HG03103 (cell line): Measurements from ENCODE around the gene TNS1.

ENCODE experiments used
- ATAC-seq: cut with Tn5 transposase; IDR thresholded peaks from one replicate; pipeline ENCODE4 v1.9.1; 2021; ENCODE audit warnings: low read depth; ENCODE audit not compliant: unreplicated experiment

Gene TNS1

DNA sequence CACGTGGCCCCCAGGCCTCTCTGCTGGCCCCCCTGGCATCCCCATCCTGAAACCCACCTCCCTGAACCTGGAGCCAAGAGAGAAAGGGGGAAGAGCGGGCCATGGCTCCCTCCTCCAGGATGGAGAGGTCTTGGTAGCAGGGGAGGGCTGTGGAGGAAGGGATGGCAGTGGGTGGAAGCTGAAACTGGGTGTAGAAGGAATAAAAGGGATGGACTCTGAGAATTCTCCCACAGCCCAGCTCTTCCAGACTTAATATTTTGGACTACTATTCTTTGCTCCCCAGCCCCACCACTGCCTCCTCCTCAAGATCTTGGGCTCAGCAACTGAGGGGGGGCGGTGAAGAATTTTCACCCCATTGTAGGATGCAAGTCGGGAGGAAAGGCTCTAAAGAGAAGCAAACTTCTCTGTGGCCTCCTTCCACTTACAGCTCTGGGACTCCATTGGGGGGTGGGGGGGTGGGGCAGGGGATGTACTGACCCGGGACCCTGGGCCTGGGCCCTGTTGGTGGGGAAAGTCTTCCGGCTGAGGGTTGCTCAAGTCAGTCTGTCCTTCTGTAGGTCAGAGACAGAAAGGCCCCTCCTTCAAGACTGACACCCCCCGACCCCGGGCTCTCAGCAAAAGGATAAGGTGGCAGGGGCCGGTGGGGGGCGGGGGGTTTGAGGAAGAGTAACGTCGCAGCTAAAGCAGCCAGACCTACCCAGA, 501 bp downstream of the TNS1 start:
- ATAC-seq = no peak

DNA sequence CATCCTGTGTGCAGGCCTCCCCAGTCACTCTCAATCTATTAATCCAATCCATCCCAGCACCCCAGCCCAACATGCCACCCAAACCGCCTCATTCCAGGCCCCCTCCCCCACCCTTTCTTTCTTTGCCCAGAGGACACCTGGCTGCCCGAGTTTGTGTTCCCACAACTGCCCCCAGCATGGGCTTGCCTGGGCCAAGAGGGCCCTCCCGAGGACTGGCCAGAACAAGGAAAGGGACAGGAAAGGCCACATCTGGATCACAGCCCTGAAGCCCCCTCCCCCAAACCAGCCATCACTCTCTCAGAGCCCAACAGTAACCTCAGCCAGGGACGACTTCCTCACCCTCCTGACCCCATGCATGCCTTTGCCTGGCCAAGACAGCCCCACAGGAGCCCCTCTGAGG, 1.2 kb downstream of the TNS1 start:
- no peak for ATAC-seq

DNA sequence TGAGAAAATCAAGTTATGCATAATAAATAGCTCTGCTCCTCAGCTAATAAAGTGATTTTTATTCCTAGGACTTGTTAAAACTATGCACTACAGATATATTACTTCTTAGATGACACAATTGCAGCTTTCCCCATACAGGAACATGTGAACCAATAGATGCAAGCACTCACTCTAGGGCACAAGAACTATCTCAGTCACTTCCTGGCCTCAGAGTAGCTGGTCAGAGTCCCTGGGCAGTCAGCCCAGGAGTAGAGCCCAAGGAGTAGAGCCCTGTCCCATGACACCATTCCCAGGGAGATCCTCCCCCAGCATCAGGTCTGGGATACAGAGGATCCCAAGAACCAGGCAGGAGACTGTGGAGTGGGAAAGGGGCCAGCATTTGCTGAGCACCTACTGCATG, 2.7 kb downstream of the TNS1 start:
- ATAC-seq = no peak

DNA sequence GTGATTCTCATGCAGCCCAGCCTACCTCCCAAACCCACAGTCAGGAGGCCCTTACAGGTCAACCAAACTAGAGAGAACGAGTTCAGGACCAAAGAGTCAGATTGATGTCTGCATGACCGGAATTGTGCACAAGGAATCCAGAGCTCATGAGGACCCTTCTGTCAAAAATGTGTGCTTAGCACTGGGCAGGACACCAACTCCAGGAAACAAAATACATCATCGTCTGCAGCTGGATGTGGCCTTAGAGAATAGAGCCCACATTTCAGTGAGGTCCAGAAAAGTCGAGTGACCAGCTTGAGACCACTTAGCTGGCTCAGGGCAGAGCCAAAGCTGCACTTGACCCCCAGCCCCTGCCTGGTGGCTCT, 3.2 kb downstream of the TNS1 start:
- ATAC-seq = no peak

DNA sequence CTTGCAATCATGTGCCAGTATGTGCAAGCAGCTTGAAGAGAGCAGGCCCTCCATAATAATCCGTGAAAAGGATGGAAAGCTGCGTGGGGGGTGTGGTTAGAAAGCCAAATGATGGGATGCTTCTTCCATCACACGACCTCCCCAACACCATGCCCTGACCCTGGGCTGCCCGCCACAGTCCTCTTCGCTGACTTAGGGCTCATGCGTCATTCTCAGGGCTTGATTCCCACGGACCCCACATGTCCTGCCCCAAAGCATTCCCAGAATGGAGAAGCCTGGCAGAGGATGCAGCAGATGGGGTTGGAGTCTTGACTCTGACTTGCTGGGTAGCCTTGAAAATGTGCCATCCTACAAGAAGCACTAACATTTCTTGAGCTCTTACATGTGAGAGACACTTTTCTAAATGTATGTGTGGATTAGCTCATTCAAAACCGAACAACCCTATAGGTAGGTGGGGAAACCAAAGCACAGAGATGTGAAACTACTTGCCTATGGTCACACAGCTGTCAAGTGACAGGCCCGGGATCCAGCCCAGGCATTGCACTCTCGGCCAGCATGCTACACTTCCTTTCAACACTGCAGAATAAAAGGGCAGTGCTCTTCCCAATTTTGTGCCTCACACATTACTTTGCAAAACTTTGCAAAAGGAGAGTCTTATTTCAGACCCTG, 3.7 kb downstream of the TNS1 start:
- no peak for ATAC-seq

DNA sequence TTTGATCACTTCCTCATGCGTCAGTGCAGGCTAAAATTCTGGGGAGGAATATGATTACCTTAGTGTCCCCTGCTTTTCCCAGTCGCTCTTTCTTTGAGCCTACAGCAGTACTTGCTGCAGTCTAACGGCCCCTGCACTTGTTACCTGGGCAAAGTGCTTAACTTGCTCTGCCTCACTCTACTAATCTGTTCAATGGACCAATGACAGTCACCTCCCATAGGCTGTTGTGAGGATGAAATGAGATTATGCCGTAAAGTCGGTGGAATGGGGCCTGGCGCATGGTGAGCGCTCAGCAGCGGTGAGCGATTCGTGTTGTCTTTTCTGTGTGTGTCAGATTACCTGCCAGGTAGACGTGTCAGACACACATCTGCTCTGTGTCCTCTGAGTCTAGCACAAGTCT, 5.3 kb downstream of the TNS1 start:
- ATAC-seq = no peak

DNA sequence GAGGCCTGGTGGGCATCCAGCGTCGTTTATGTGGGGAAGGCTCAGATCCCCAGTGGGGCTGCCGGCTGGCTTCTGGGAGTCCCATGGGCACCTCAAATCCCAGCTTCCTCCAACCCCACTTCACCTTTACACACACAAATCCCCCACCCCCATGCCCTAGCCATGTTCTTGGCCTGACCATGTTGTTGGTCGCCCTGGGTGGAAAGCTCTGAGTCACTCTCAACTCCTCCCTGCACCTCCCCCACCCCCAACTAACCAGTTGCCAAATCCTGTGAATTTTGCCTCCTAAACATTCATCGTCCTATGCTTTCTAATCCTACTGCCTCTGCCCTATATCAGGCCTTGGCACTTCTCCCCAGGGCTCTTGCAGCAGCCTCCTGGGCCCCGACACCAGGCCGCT, 6.4 kb downstream of the TNS1 start:
- ATAC-seq = no peak

DNA sequence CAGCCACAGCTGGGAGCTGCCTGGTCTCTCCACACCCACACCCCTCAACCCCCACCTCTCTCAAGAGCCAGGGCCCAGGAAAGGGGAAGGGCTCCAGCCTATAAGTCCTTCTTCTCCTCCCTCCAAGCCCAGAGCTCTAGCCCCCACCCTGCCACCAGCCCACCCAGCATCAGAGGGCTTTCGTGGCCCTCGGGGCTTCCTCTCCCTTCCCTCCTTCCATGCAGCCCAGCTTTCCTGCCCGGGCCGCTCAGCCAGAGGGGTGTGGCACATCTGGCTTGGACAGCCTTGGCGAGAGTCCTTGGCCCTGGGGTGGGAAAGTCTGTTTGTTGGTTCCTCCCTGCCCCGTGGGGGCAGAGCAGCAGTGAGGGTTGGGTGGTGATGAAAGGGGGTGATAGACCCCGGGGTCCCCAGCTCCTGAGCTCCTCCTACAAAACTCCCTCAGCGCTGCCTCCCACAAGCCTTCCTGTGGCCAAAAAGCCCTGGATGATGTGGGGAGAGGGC, 7.0 kb downstream of the TNS1 start:
- no peak for ATAC-seq

DNA sequence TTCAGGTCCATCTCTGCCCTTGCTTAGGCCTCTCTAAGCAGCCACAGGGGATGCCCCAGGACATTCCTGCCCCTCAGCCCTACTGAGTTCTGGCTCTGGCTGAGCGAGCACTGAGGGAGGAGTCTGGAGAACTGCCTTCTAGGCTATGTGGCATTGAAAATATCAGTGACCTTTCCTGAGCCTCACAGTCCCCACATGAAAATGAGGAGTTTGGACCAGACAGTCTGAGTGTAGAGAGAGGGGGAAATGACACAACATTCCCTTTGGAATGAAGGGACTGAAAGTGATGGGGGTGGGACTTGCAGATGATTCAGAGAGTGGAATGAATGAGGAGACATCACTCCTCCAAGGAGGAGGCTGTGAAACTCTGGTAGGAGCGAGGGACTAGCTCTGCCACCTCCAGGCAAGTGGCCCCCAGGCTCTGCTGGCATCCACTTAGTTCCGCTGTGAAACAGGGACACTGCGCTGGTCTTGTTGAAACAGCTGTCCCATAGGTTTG, 8.0 kb downstream of the TNS1 start:
- no peak for ATAC-seq

DNA sequence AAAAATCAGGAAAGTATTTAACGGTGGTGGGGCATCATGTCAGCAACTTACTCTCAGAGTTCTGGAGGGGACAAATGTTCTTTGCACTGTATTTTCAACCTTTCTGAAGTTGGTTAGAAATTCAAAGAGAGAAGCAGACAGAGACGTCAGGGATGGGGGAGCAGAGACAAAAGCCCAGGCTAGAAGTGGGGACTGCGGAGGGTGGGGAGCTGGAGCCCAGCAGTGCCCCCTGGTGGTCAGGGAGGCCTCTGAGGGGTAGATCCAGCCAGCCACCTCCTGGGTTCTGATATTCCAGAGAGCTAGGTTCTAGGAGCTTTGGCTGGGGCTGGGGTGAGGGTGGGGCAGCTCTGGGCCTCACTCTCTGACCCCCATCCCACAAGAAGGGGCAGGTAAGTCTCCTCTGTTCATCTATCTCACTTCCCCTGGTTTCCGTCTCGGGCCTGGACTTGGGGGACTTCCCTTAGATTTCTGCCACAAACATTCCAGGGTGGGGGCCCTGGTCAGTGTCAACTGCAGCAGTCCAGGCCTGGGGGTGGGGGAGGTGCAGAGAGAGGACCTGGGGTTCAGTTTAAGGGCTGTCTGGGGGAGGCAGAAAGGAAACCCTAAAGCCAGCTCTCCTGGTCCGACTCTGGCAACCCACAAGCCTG, 8.9 kb downstream of the TNS1 start:
- ATAC-seq = no peak

DNA sequence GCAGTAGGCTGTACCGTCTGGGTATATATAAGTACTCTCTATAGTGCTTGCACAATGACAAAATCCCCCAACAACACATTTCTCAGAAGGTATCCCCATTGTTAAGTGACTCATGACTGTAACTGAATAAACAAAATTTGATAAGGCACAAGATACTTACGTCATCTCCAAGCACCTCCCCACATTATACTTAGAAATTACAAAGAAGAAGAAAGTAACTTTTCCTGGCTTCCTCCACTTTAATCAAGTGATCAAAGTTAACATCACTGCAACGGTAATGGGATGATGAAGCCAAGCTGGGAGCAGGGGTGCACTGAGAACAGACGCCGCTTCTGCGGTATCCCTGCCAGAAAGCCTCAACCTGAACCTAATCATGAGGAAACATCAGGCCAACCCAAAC, 9.7 kb downstream of the TNS1 start:
- no peak for ATAC-seq

DNA sequence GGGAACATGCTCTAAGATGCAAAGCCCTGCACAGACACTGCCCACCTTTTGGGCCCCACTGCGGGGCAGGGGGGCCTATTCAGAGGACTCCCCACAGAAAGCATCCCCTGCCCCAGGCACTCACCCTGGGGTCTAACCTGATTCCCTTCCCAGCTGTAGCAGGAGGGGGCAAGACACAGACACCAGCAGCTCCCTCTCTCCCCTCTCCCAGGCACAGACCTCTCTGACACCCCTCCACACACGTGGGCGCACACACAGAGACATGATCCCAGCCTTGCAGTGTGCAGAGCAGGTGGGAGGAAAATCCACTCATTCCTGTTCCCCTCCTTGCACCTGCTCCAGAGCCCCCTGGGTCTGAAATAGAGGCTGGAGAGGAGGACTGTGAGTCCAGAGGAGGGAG, 10.7 kb downstream of the TNS1 start:
- no peak for ATAC-seq

DNA sequence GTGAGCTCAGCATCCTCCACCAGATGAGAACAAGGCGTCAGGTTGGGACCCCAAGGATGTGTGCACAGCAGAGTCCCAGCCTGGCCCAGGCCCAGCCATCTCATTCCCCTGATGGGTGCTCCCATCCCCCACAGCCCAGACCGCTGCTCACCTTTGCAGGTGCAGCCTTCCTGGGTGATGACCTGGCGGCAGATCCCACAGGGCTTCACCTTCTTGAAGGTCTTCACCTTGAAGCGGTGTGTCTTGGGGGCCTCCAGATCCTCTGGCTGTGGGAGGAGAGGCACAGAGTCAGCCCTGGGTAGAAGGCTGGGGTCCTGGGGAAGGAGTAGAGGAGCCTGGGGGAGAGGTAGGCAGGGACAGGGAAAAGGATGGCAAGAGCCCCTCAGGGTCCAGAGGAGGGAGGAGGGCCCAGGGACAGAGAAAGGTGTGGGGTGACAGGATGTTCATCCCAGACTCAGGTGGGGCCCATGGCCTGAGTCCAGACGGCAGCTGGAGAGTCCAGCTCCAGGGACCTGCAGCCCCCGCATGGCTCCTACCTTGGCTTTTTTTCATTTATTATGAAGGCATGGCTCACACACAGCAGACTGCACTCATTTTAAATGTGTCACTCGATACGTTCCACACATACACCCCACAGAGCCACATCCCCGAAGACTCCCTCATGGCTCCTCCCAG, 11.9 kb downstream of the TNS1 start:
- ATAC-seq = no peak

DNA sequence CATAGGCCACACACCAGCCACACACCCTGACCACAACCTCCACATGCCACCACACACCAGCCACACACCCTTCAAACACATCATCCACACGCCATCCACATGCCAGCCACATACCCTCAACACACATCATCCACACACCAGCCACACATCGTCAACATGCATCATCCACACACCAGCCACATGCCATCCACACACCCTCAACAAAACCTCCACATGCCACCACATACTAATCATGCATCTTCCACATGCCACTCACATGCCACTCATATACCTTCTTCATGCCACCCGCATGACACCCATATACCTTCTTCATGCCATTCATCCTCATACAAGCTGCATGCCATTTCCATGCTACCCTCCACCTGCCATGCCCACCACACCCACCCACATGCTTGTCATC, 12.4 kb downstream of the TNS1 start:
- no peak for ATAC-seq

DNA sequence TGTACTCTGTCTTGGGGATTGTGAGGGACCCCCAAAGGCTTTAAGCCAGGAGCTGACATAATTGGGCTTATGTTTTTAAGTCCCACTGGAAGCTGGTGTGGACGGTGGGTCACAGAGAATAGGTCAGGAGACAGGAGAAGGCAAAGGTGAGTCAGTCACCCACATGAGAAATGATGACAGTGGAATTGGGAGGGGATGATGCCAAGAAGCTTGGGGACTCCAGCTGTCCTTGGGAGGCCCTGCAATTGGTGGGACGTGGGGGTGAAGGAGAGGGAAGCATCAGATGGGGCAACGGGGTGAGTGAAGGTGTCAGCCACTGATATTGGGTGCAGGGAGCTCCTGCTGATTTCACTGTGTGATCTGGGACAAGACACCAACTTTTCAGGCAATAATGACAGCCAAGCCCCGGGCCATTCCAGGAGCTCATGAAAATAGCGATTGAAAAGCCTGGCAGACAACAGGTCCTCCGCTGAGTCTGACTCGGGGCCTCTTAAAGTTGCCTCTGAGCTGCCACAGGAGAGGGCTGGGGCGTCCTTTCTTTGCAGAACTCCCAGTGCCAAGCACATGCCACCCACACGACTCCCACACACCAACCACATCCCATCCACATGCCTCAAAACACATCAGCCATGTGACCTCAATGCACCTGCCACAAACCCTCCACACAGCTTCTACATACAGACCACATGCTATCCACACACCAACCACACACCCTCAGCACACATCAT, 13.4 kb downstream of the TNS1 start:
- no peak for ATAC-seq

DNA sequence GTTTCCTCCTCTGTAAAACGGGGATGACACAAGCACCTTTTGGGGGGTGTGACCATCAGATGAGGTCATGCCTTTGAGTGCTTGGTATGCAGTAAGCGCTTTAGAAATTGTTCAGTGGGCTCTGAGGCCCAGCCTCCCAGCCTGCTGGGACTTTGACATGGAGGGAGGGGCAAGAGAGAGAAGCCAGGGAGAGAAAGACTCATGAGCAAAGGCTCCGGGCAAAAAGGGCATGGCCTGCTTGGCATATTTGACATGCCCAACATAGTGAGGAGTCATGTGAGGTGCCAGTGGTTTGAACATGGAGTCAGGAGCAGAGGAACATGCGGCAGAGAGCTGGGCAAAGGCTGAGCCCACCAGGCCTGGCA, 14.0 kb downstream of the TNS1 start:
- no peak for ATAC-seq

DNA sequence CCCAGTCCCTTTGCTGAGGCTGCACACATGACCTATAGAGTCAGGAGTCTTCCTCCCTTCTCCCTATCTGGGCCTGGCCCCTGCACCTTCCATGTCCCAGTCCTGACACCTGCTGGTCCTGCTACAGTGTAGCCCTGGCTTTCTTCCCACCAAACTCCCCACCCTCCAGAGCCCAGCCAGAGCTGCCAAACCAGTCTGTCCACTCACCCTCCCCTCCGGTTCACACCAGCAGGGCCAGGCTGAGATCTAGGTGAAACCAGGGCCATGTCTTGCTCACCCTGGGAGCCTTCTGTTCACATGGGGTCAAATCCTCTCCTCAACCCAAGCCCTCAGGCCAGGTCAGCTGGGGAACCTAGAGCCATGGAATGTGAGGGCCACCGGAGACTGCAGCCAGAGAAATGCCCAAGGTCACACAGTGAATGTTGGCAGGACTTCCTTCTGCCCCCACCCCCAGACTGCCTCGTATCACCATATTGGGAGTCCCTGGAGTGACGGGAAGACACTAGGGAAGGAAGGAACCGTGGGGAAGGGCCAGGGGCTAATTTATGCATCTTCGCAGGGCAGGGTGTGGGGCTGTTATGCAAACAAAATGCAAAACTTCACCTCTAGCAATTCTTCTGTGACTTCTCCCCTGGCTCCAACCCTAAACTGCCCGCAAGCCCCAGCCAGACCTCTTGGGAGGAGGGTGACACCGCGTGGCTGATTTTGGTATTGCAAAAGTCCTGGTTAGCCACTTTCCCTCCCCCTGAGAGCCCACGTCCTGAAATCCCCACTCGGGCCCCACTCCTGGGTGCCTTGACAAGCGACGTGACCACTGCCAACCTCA, 14.6 kb downstream of the TNS1 start:
- no peak for ATAC-seq

DNA sequence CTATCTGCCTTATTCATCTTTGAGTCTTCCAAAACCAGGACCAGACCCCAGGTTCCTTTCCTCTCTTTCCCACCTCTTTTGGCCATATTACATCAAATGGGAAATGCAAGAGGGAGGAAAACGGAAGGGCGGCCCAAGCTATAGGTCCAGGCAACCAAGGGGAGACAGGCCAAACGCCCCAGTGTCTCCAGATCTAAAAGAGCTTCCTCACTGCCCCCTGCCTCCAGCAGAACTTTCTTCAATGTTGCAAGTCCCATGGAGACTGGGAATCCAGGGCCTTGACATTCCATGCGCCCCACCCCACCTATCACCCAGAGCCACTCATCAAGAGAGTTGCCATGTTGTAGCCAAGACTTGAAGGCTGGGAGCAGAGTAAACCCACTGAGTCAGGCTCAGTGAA, 15.4 kb downstream of the TNS1 start:
- no peak for ATAC-seq

DNA sequence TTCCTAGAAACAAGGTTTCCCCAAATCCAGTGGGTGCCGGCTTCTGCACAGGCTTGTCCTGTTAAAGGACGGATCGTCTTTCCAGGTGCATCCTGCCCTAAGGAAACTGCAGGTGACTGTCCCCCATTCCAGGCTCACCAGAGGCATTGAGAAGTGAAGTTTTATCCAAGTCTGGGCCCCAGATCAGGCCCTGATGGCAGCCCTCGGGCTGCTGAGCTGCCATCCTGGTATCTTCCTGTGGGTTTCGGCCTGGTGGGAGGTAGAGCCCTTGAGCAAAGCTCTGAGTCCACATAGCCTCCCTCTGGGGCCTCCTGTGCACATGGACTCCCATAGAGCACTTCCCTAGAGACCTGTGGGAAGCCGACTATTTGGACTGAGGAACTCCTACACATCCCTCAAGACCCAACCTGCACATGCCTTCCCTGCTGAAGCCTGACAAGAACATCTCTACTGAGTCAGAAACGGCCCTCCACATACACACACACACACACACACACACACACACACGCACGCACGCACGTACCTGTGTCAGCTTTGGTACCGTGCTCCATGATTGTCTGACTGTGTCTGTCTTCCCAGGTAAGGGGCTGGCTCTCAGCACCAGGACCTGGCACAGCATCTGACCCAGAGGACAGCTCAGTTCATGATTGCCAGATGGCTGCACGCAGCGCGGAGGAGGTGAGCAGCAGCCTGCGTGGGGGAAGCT, 16.4 kb downstream of the TNS1 start:
- no peak for ATAC-seq
